Hepatocyte (in vitro differentiated cells): Measurements from ENCODE around the gene NUDT22.
"Not testable (repeated sequence)": the region's sequence is repeated elsewhere in the genome, so short reads cannot be mapped to it uniquely, and the experiment has no call there.

Experiments used
- CTCF ChIP-seq: fragments of 200-600 bp; sonication (generic); IDR thresholded peaks from 2 replicates; pipeline ENCODE4 v1.5.1; 2016; ENCODE audit warnings: antibody characterized with exemption, mild to moderate bottlenecking; ENCODE audit not compliant: poor library complexity
- EZH2 ChIP-seq: fragments of 200-600 bp; sonication (generic); IDR thresholded peaks from 2 replicates; pipeline ENCODE4 v1.6.1; 2016; ENCODE audit warnings: antibody characterized with exemption, mild to moderate bottlenecking, borderline replicate concordance
- EZH2phosphoT487 ChIP-seq: fragments of 200-600 bp; sonication (generic); IDR thresholded peaks from one replicate; pipeline ENCODE4 v1.6.1; 2018; ENCODE audit warnings: antibody characterized with exemption, mild to moderate bottlenecking, low read depth, moderate library complexity; ENCODE audit not compliant: unreplicated experiment, severe bottlenecking

GRCh38 chr11:64246621-64246870 is 20.5 kb downstream of the NUDT22 start:
- not testable (repeated sequence) for TF ChIP-seq CTCF, EZH2phosphoT487, EZH2
